AML-193 (cell line): ENCODE measurements around the gene IGF1R.

ENCODE experiments used
- DNase-seq, 2 experiments: peaks; one replicate each; lab custom pipeline; 2025; lab: John Stamatoyannopoulos, UW

IGF1R gene

DNA sequence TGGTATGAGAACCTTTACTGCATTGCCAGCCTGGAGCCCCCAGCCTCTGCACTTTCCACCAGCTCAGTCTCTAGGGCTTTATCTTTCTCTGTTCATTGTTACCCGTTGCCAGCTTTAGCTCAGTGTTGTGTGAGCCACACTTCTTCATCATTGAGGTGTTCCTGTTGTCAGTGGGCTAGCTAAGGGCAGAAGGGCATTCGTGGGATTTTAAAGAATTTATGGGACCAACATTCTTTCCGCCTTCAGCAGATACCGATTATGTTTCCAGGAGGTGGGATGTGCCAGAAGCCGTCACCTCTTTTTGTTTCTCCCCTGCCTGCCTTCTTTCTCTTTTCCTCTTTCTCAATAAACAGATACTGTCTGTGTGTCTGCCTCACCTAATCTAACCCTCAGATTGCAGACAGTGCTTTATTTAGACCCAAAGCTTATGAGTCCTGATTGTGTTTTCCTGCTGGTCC lies 294.7 kb downstream of the IGF1R start:
- DNase-seq, result no peak

GRCh38 chr15:98943601-98944151 lies 295.3 kb downstream of the IGF1R start:
- DNase-seq, result no peak

DNA sequence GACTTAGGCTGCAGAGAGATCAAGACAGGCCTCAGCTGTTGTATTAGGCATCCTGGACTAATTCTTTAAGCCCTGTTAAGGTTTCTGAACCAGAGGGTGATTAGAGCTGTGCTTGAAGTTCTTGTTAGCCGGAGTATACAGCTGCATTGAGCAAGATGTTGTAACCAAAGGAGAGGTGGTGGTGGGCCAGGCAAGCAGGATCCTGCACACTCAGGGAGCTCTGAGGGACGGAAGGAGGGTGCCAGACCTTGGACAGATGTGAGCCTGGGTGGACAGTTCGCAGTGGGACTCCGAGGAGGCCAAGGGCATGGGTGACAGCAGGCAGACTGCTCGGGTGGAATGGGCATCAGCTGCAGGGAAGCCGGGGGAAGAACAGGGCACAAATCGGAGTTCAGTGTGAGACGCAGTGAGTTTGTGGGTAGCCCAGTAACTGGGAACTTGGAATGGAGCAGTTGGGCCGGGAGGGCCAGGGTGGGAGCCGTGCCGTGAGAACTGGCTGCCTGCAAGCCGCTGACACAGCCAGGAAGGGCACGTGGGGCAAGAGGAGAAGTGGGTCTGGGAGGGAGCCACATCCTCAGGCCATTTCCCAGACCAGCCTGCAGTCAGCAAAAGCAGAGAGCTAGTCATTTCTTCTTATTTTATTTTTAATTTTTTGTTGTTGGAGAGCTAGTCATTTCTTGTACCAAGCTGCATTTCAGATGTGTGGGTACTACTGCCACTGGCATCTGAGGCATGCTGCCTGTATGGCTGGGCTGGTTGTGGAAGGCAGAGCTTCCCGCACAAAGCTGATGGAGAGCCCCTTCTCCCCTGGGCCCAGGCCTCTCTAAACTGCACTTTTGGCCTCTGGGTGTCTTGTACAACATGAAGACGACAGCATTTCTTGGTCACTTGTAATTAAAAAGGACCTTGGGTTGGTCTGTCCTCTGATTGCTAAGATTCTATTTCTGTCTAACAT lies 298.2 kb downstream of the IGF1R start:
- DNase-seq, result no peak

DNA sequence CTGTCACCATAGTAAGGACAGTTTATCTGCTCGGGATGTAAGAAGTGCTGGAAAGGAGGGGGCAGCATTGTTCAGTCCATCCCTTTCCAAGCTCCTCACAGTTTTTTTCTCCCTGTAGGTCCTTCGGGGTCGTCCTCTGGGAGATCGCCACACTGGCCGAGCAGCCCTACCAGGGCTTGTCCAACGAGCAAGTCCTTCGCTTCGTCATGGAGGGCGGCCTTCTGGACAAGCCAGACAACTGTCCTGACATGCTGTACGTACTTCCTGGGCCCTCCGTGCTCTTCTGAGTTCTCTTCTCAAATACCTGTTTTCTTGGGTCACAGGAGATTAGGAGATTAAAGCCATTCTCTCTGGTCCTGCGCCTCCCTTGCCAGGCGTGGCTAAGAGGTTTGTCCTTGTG lies 300.1 kb downstream of the IGF1R start:
- DNase-seq, result no peak

- DNase-seq, result no peak
Measured at GRCh38 chr15:98948941-98949340, 300.6 kb downstream of the IGF1R start.

DNA sequence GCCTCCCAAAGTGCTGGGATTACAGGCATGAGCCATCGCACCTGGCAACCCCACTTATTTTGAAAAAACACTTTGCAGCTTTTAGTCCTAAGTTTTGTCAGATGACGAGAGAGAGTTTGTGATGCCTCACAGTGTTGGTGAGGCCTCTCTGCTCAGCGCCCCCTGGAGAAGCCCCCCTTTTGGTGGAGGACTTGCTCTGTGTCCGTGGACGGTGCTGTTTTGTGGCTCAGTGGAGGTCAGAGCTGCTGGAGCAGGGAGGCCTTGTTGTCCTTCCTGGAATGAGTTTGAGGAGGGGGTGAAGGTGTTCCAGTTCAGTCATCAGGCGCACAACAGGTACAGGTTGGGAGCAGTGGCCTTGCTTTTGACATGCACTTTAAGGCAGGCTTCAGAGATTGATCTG lies 301.3 kb downstream of the IGF1R start:
- no peak for DNase-seq

DNA sequence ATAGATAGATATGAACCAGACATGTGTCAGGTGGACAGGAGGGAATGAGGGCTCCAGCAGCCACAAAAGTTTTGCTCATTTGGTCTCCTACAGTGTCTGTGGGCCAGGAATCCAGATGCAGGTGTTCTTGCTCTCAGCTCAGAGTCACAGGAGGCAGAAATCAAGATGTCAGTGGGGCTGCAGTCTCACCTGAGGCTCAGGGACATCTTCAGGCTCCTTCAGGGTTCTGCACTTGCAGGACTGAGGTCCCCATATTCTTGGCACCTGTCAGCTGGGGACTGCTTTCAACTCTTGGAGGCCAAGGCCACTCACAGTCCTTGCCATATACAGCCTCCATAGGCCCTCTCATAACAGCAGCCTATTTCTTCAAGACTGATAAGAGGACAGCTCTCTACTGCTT lies 301.9 kb downstream of the IGF1R start:
- DNase-seq, result no peak

GRCh38 chr15:98951004-98951403 lies 302.7 kb downstream of the IGF1R start:
- no peak for DNase-seq

DNA sequence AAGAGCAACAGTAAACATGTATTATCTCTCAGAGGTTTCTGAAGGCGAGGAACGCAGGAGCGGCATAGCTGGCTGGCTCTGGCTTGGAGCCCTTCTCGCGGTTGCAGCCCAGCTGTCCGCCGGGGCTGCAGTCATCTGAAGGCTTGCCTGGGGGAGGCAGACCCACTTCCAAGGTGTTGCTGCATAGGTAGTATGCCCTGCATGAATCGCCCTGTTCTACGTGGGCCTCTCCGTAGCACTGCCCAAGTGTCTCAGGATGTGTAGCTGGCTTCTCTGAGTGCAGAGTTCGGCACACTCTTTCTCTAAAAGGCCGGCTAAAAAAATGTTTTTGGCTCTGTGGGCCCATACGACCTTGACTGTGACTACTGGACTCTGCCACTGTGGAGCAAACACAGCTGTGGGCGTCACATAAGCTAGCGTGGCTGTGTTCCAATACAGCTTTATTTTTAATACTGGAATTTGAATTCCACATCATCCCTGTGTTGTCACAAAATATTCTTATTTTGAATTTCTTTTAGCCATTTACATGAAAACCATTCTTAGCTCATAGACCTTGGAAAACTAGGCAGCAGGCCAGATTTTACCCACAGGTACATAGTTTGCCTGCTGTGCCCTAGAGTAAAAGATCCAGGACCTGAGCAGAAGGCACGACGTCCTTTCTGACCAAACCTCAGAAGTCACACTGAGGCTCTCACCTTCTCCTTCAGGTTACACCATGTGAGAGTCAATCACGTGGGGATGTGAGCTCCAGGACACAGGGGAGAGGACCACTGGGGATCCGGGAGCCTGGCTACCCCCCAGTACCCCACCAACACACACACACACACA lies 303.4 kb downstream of the IGF1R start:
- DNase-seq, result no peak

- DNase-seq, result no peak
Measured at GRCh38 chr15:98952381-98952803, 304.1 kb downstream of the IGF1R start.

DNA sequence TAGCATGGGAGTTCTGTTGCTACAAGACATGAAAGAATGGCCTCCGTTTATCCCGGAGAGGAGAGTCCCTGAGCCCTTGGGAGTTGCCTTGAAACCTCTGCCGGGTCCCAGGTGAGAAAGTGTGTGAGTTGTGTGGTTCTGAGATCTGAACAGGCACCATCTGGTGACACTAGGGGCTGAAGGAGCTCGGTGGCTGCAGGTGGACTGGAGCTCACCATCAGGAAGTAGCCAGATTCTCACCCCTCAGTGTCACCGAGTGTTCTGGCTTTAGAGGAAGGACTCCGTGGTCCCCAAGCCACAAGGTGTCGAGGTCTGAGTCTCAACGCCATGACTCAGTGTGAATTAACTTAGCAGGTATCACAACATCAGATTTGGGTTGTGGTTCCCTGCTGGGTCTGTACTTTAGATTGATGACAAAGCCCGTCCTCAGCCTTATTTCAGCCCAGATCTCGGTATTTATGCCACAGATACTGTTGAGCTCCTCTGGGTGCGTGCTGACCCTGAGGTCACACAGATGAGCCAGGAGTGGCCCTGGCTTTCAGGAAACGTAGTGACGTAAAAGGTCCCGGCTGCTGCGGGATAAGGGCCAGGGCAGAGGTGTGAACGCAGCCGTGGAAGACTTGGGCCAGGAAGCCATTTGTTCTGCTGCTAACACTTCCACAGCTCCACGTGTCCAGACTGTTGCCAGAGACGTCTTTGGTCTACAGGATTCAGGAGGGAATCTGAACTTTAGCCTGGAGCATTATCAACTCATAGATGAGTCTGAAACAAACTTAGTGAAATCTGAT lies 304.9 kb downstream of the IGF1R start:
- no peak for DNase-seq

DNA sequence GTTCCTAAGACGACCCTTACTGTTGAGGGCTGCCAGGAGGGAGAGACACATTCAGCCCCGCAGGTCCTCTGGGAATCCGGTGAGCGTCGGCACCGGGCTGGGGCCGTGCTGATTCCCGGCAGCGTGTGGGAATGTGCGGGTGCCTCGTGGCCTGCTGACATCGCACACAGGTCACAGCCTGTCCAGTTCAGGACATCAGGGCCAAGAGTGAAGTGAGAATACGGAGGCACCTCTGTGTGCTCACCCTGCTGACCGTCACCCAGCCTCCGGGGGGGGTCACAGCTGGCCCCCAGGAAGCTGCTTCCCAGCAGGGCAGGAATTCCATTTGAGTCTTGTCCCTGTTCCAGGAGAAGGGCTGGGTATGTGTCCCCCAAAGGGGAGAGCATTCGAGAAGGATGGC lies 305.6 kb downstream of the IGF1R start:
- DNase-seq, result no peak

- DNase-seq, result no peak
Measured at GRCh38 chr15:98954411-98954810, 306.1 kb downstream of the IGF1R start.

GRCh38 chr15:98955331-98955730 lies 307.0 kb downstream of the IGF1R start:
- DNase-seq, result no peak

GRCh38 chr15:98955961-98956723 lies 307.8 kb downstream of the IGF1R start:
- DNase-seq, result peak; percentile 83 to 85

- no peak for DNase-seq
Measured at GRCh38 chr15:98956796-98957553, 308.6 kb downstream of the IGF1R start.

- DNase-seq, result no peak
Measured at GRCh38 chr15:98957655-98958054, 309.3 kb downstream of the IGF1R start.

GRCh38 chr15:98958076-98958475 lies 309.7 kb downstream of the IGF1R start:
- no peak for DNase-seq

- DNase-seq, result no peak
Measured at GRCh38 chr15:98958918-98959639, 310.7 kb downstream of the IGF1R start.

GRCh38 chr15:98959640-98960007 lies 311.3 kb downstream of the IGF1R start:
- DNase-seq, result no peak
